HFFc6 (cell line): ENCODE measurements around the gene VWC2L. TPM values are rescaled to one million over a fixed set of nuclear protein-coding genes. Genes with fewer than 3 reads are reported as not detected.
A peak's percentile ranks its signal among the peaks of the same experiment; 100 is the strongest.

Source experiments
- DNase-seq: peaks from one replicate; pipeline ENCODE4 v3.0.0-alpha.2; 2018
- H3K27ac Mint-ChIP-seq: 2 replicates; pipeline ENCODE4 v1.8.0; 2020; ENCODE audit warnings: mild to moderate bottlenecking, mixed read lengths
- H3K27me3 Mint-ChIP-seq: 2 replicates; pipeline ENCODE4 v1.8.0; 2021; ENCODE audit warnings: mild to moderate bottlenecking, moderate library complexity, mixed read lengths; ENCODE audit not compliant: insufficient read depth
- H3K36me3 Mint-ChIP-seq: 2 replicates; pipeline ENCODE4 v1.8.0; 2021; ENCODE audit warnings: low read depth, mixed read lengths
- H3K4me1 Mint-ChIP-seq: 2 replicates; pipeline ENCODE4 v1.8.0; 2020; ENCODE audit warnings: low read depth, mixed read lengths
- H3K4me3 Mint-ChIP-seq: 2 replicates; pipeline ENCODE4 v1.8.0; 2020; ENCODE audit warnings: mild to moderate bottlenecking, moderate library complexity, mixed read lengths
- H3K9me3 Mint-ChIP-seq: 2 replicates; pipeline ENCODE4 v1.8.0; 2020; ENCODE audit warnings: mild to moderate bottlenecking, mixed read lengths
- CTCF ChIP-seq: fragments of 200-600 bp; sonication (generic); IDR thresholded peaks from 2 replicates; pipeline ENCODE4 v1.5.0; 2021; ENCODE audit warnings: antibody characterized with exemption, mild to moderate bottlenecking
- total RNA-seq, 6 experiments: library from RNA; stranded (reverse); fragmentation: NEBNext Ultra II Directional; extraction: Animal tissue kit (Norgen Biotek cat#: 25700); gene quantifications; 2 replicates in 1 of 6; 3 replicates in 5 of 6; pipeline ENCODE4 v1.2.3, GENCODE V29; 2021

The VWC2L gene
- total RNA-seq, 6 experiments from 2014 or later, result not detected

GRCh38 chr2:214504599-214505376 lies 93.9 kb downstream of the VWC2L start:
- H3K9me3 Mint-ChIP-seq, result peaks cover 5% of the 10 kb centered on the region; the same call in 1 of the 2 replicates
- H3K36me3 Mint-ChIP-seq, result no peaks in the 10 kb centered on the region
- H3K4me3 Mint-ChIP-seq, result peak overlapping the region; percentile 40; the same call in 1 of the 2 replicates
- no peak for DNase-seq
- 0 out of 2 replicates have a peak, but pooled peaks cover 3% of the 10 kb centered on the region for H3K27me3 Mint-ChIP-seq
- no peak overlapping the region for H3K27ac Mint-ChIP-seq
- TF ChIP-seq CTCF, result no peak
- H3K4me1 Mint-ChIP-seq, result peaks cover 21% of the 10 kb centered on the region

- TF ChIP-seq CTCF, result no peak
- H3K36me3 Mint-ChIP-seq, result no peaks in the 10 kb centered on the region
- peaks cover 21% of the 10 kb centered on the region for H3K4me1 Mint-ChIP-seq
- no peak for DNase-seq
- H3K9me3 Mint-ChIP-seq, result peaks cover under 1% of the 10 kb centered on the region; the same call in 1 of the 2 replicates
- no peak overlapping the region for H3K27ac Mint-ChIP-seq
- H3K4me3 Mint-ChIP-seq, result no peak overlapping the region
- 0 out of 2 replicates have a peak, but pooled peaks cover 3% of the 10 kb centered on the region for H3K27me3 Mint-ChIP-seq
These were observed 96.2 kb downstream of the VWC2L start for GRCh38 chr2:214507032-214507431.

GRCh38 chr2:214514704-214515103 lies 103.8 kb downstream of the VWC2L start:
- H3K36me3 Mint-ChIP-seq, result no peaks in the 10 kb centered on the region
- no peaks in the 10 kb centered on the region for H3K27me3 Mint-ChIP-seq
- no peaks in the 10 kb centered on the region; the same call in 1 of the 2 replicates for H3K9me3 Mint-ChIP-seq
- TF ChIP-seq CTCF, result no peak
- no peak overlapping the region for H3K4me3 Mint-ChIP-seq
- H3K4me1 Mint-ChIP-seq, result no peaks in the 10 kb centered on the region
- no peak for DNase-seq
- no peak overlapping the region for H3K27ac Mint-ChIP-seq

GRCh38 chr2:214515111-214515510 lies 104.3 kb downstream of the VWC2L start:
- Mint-ChIP-seq H3K27me3 (no peaks in the 10 kb centered on the region), H3K4me3 (no peak overlapping the region), H3K27ac (no peak overlapping the region), H3K9me3 (no peaks in the 10 kb centered on the region; the same call in 1 of the 2 replicates), H3K36me3 (no peaks in the 10 kb centered on the region), H3K4me1 (no peaks in the 10 kb centered on the region)
- TF ChIP-seq CTCF, result no peak
- no peak for DNase-seq

- H3K4me1 Mint-ChIP-seq, result no peaks in the 10 kb centered on the region
- TF ChIP-seq CTCF, result no peak
- DNase-seq, result no peak
- no peak overlapping the region for H3K27ac Mint-ChIP-seq
- no peak overlapping the region for H3K4me3 Mint-ChIP-seq
- no peaks in the 10 kb centered on the region; the same call in 1 of the 2 replicates for H3K27me3 Mint-ChIP-seq
- H3K9me3 Mint-ChIP-seq, result no peaks in the 10 kb centered on the region; the same call in 1 of the 2 replicates
- no peaks in the 10 kb centered on the region for H3K36me3 Mint-ChIP-seq
These were observed 108.5 kb downstream of the VWC2L start for GRCh38 chr2:214519258-214519818.
